Inflammatory macrophage treated with lipopolysaccharide for 1 hour (primary cell): ENCODE measurements around the gene GFRA3.
"Not testable (repeated sequence)": the region's sequence is repeated elsewhere in the genome, so short reads cannot be mapped to it uniquely, and the experiment has no call there.

Experiments used
- DNase-seq, 2 donors: peaks; one replicate each; pipeline ENCODE4 v3.0.0-alpha.2; 2020 to 2022

GFRA3 gene

GRCh38 chr5:138274189-138274853 lies at the start of gene GFRA3:
Gene GFRA3, minus strand, starts transcription at chr5:138274621. Its CDS starts 197 bp downstream, at chr5:138274424.
- peak in 1 of 2 donors; percentile 2 for DNase-seq

GRCh38 chr5:138318211-138318610 lies 43.8 kb upstream of the GFRA3 start:
- not testable (repeated sequence) for DNase-seq

GRCh38 chr5:138316355-138316754 lies 41.9 kb upstream of the GFRA3 start:
- no peak for DNase-seq

- DNase-seq: no peak
Observed at GRCh38 chr5:138315751-138316278, 41.4 kb upstream of the GFRA3 start.

GRCh38 chr5:138305797-138306196 lies 31.4 kb upstream of the GFRA3 start:
- no peak for DNase-seq

GRCh38 chr5:138303372-138303771 lies 29.0 kb upstream of the GFRA3 start:
- DNase-seq: no peak

GRCh38 chr5:138289296-138289695 lies 14.9 kb upstream of the GFRA3 start:
- DNase-seq: no peak

- DNase-seq: peak; percentile 17 to 28
Observed at GRCh38 chr5:138287246-138287645, 12.8 kb upstream of the GFRA3 start.

GRCh38 chr5:138282920-138283742 lies 8.7 kb upstream of the GFRA3 start:
- peak in 1 of 2 donors; percentile 7 for DNase-seq

GRCh38 chr5:138280915-138281314 lies 6.5 kb upstream of the GFRA3 start:
- no peak for DNase-seq

GRCh38 chr5:138276402-138277054 lies 2.1 kb upstream of the GFRA3 start:
- DNase-seq: no peak

- DNase-seq: no peak
Observed at GRCh38 chr5:138275895-138276294, 1.5 kb upstream of the GFRA3 start.

- no peak for DNase-seq
Observed at GRCh38 chr5:138275379-138275782, 960 bp upstream of the GFRA3 start.

GRCh38 chr5:138273834-138274188 lies 610 bp downstream of the GFRA3 start:
- DNase-seq: no peak

GRCh38 chr5:138272681-138273080 lies 1.7 kb downstream of the GFRA3 start:
- DNase-seq: no peak

- DNase-seq: no peak
Observed at GRCh38 chr5:138271281-138271680, 3.1 kb downstream of the GFRA3 start.

- DNase-seq: no peak
Observed at GRCh38 chr5:138264183-138264582, 10.2 kb downstream of the GFRA3 start.

- no peak for DNase-seq
Observed at GRCh38 chr5:138263581-138263980, 10.8 kb downstream of the GFRA3 start.

GRCh38 chr5:138258704-138259292 lies 15.6 kb downstream of the GFRA3 start:
- DNase-seq: no peak

GRCh38 chr5:138257583-138257982 lies 16.8 kb downstream of the GFRA3 start:
- DNase-seq: no peak

GRCh38 chr5:138252944-138253343 lies 21.5 kb downstream of the GFRA3 start:
- DNase-seq: no peak

GRCh38 chr5:138247800-138248199 lies 26.6 kb downstream of the GFRA3 start:
- DNase-seq: not testable (repeated sequence)

- no peak for DNase-seq
Observed at GRCh38 chr5:138246822-138247221, 27.6 kb downstream of the GFRA3 start.
